AG09309 (cell line): ENCODE measurements around the gene EDIL3.
A peak's percentile ranks its signal among the peaks of the same experiment; 100 is the strongest.

Source experiments
- DNase-seq: peaks from one replicate; pipeline ENCODE4 v3.0.0-alpha.2; 2010; ENCODE audit warnings: low read depth
- H3K4me3 ChIP-seq: 2 replicates; pipeline ENCODE4 v1.5.1; 2011; ENCODE audit warnings: mild to moderate bottlenecking, low read depth, low read length, moderate library complexity; ENCODE audit not compliant: control insufficient read depth
- CTCF ChIP-seq: IDR thresholded peaks from 2 replicates; pipeline ENCODE4 v1.5.1; 2011; ENCODE audit warnings: mild to moderate bottlenecking, low read depth, low read length, inconsistent platforms; ENCODE audit not compliant: insufficient read depth, control insufficient read depth; ENCODE audit errors: missing control alignments

EDIL3 gene

GRCh38 chr5:84118551-84118950 lies 266.1 kb downstream of the EDIL3 start:
- TF ChIP-seq CTCF = no peak
- H3K4me3 ChIP-seq = no peak overlapping the region
- no peak for DNase-seq

GRCh38 chr5:84115727-84116126 lies 269.0 kb downstream of the EDIL3 start:
- TF ChIP-seq CTCF = no peak
- no peak overlapping the region for H3K4me3 ChIP-seq
- no peak for DNase-seq

- H3K4me3 ChIP-seq = no peak overlapping the region
- TF ChIP-seq CTCF = no peak
- DNase-seq = no peak
These were observed 271.2 kb downstream of the EDIL3 start for GRCh38 chr5:84113246-84114105.

GRCh38 chr5:84092738-84093137 lies 291.9 kb downstream of the EDIL3 start:
- DNase-seq = no peak
- TF ChIP-seq CTCF = no peak
- H3K4me3 ChIP-seq = no peak overlapping the region

GRCh38 chr5:84091127-84091799 lies 293.4 kb downstream of the EDIL3 start:
- DNase-seq = no peak
- no peak for TF ChIP-seq CTCF

GRCh38 chr5:84088996-84089395 lies 295.7 kb downstream of the EDIL3 start:
- peak; percentile 7 for DNase-seq
- TF ChIP-seq CTCF = peak; percentile 49
- H3K4me3 ChIP-seq = no peak overlapping the region

More at GRCh38 chr5:84091127-84091799, 293.4 kb downstream of the EDIL3 start:
- H3K4me3 ChIP-seq = no peak overlapping the region
